CD4-positive, alpha-beta memory T cell (primary cell): ENCODE data around the gene SERPINB6. TPM values are rescaled to one million over a fixed set of nuclear protein-coding genes. Genes with fewer than 3 reads are reported as not detected.
"Not testable (repeated sequence)": the region's sequence is repeated elsewhere in the genome, so short reads cannot be mapped to it uniquely, and the experiment has no call there.

Experiments used
- CTCF ChIA-PET: fragments of 350-600 bp; sonication (Branson Sonifier 250); formaldehyde crosslinking; loops from one replicate; lab custom pipeline; 2021; ENCODE audit warnings: inconsistent platforms; ENCODE audit not compliant: partially characterized antibody; lab: Charles Lee
- POLR2A ChIA-PET: fragments of 350-600 bp; sonication (Branson Sonifier 250); formaldehyde crosslinking; loops from one replicate; lab custom pipeline; 2021; ENCODE audit not compliant: partially characterized antibody; lab: Charles Lee
- DNase-seq, 5 donors: peaks; one replicate each; pipeline versions ENCODE4 v3.0.0 to v3.0.0-alpha.2; 2020 to 2022; ENCODE audit warnings: mixed read lengths in 1 of 5
- H3K27ac ChIP-seq: one replicate; pipeline ENCODE4 v1.7.0; 2013; ENCODE audit warnings: low read depth, low read length
- H3K27me3 ChIP-seq: 2 replicates; pipeline ENCODE4 v1.7.0; 2013; ENCODE audit warnings: mild to moderate bottlenecking, low read length, moderate library complexity; ENCODE audit not compliant: insufficient read depth
- H3K36me3 ChIP-seq: 2 replicates; pipeline ENCODE4 v1.7.0; 2013; ENCODE audit warnings: mild to moderate bottlenecking, low read length, moderate library complexity; ENCODE audit not compliant: insufficient read depth
- H3K4me1 ChIP-seq: 2 replicates; pipeline ENCODE4 v1.7.0; 2013; ENCODE audit warnings: mild to moderate bottlenecking, low read length, moderate library complexity; ENCODE audit not compliant: insufficient read depth
- H3K4me3 ChIP-seq, 2 donors: one replicate each; pipeline ENCODE4 v1.7.0; 2013; ENCODE audit warnings: low read length in 2 of 2, mild to moderate bottlenecking in 1 of 2
- H3K9me3 ChIP-seq, 2 donors: one replicate each; pipeline ENCODE4 v1.7.0; 2013; ENCODE audit warnings: low read length in 2 of 2, control low read depth in 1 of 2; ENCODE audit not compliant: control insufficient read depth in 1 of 2
- H3K27ac Mint-ChIP-seq, 7 donors: one replicate each; pipeline ENCODE4 v1.8.0; 2020 to 2021; ENCODE audit warnings: mixed read lengths in 7 of 7, mild to moderate bottlenecking in 6 of 7, inconsistent platforms in 3 of 7, moderate library complexity in 3 of 7
- H3K27me3 Mint-ChIP-seq, 2 donors: one replicate each; pipeline ENCODE4 v1.8.0; 2020 to 2021; ENCODE audit warnings: mixed read lengths in 2 of 2
- H3K36me3 Mint-ChIP-seq, 2 donors: one replicate each; pipeline ENCODE4 v1.8.0; 2020 to 2021; ENCODE audit warnings: mixed read lengths in 2 of 2, inconsistent platforms in 1 of 2, mild to moderate bottlenecking in 1 of 2
- H3K4me1 Mint-ChIP-seq, 4 donors: one replicate each; pipeline ENCODE4 v1.8.0; 2020 to 2021; ENCODE audit warnings: mixed read lengths in 4 of 4, mild to moderate bottlenecking in 1 of 4
- H3K4me3 Mint-ChIP-seq, 8 donors: one replicate each; pipeline ENCODE4 v1.8.0; 2020 to 2021; ENCODE audit warnings: mixed read lengths in 8 of 8, mild to moderate bottlenecking in 7 of 8, moderate library complexity in 6 of 8, inconsistent platforms in 3 of 8
- H3K9me3 Mint-ChIP-seq, 8 donors: one replicate each; pipeline ENCODE4 v1.8.0; 2020 to 2021; ENCODE audit warnings: mixed read lengths in 8 of 8, mild to moderate bottlenecking in 5 of 8, inconsistent platforms in 3 of 8, moderate library complexity in 1 of 8
- intact Hi-C: fragments of 100-400 bp; cut with micrococcal nuclease; formaldehyde crosslinking; loops from one replicate; pipeline ENCODE4 v1.15.1; 2023
- polyA plus RNA-seq, 2 donors: library from polyadenylated mRNA; unstranded; fragments of 300-500 nt; fragmentation: Illumina TruSeq; gene quantifications; one replicate each; pipeline ENCODE4 v1.2.3, GENCODE V29; 2021
- total RNA-seq, 2 experiments: library from RNA; stranded (reverse); gene quantifications; one replicate each; pipeline ENCODE4 v1.2.3, GENCODE V29; 2021

The SERPINB6 gene
- total and polyA plus RNA-seq, 4 experiments from 2014 or later = 41.2 to 58.0 (median 44.5) TPM

DNA sequence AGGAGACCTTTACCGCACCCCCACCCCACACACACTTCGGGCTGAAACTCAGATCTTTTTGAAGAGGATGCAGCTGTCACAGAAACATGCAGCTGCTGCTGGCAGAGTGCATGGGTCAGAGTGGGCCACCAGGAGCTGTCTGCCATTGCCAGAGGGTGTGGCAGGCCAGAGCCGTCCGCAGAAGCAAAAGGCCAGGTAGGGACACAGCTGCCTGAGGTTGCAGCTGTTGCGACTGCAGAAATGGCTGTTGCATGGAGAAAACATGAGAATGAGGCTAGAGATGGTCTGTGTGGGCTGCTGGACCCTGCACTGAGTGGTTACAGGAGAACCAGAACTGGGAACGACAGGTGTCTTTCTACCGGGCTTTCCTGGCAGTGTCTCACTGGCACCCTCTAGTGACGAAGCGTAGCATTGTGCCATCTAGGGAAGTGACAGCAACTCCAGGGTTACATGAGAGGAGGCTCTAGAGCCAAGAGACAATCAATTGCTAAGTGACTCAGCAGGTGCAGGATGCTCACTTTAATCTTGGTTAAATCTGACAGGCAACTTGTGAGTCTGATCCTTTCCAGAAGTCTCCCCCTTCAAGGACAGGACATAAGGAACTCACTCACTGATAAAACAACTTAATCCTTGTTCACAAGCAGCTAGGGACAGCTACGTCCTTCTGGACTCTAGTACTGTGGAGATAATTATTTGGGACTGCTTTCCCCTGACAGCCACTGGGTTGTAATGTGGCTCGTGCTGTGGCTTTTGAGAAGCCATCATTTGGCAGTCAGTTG lies 39.2 kb downstream of the SERPINB6 start:
- DNase-seq = peak; percentile 79 to 87 (median 81)
- H3K27ac ChIP-seq = no peak overlapping the region
- Mint-ChIP-seq H3K27ac (peak overlapping the region in 4 of 7 donors; percentile 4 to 60 (median 41)), H3K4me1 (peaks cover 18 to 23% (median 22%) of the 10 kb centered on the region in 4 donors), H3K9me3 (peaks cover 0 to 25% (median 15%) of the 10 kb centered on the region in 8 donors), H3K36me3 (peaks cover 2 to 5% of the 10 kb centered on the region in 2 donors), H3K27me3 (no peaks in the 10 kb centered on the region), H3K4me3 (peak overlapping the region in 3 of 8 donors; percentile 33 to 53 (median 41))
- peaks cover 0 to 4% of the 10 kb centered on the region in 2 donors for H3K9me3 ChIP-seq
- no peaks in the 10 kb centered on the region for H3K27me3 ChIP-seq
- intact Hi-C loops = loop anchor here (1.0 to 10.0 kb wide), 7 partner anchors 21 to 194 kb away; partner anchors contain the start of gene WRNIP1
- H3K4me3 ChIP-seq = no peak overlapping the region
- no peaks in the 10 kb centered on the region for H3K36me3 ChIP-seq
- CTCF ChIA-PET = interaction anchor here (0.8 to 8.9 kb wide), 33 partner anchors 8 to 194 kb away, joined by 3 to 186 read pairs (median 5); partner anchors contain the start of gene SERPINB1
- POLR2A ChIA-PET = interaction anchor here (0.6 to 14.1 kb wide), 9 partner anchors 9 to 167 kb away, joined by 3 to 248 read pairs (median 6); partner anchors contain the start of genes SERPINB1 and WRNIP1
- H3K4me1 ChIP-seq = peaks cover 21% of the 10 kb centered on the region

DNA sequence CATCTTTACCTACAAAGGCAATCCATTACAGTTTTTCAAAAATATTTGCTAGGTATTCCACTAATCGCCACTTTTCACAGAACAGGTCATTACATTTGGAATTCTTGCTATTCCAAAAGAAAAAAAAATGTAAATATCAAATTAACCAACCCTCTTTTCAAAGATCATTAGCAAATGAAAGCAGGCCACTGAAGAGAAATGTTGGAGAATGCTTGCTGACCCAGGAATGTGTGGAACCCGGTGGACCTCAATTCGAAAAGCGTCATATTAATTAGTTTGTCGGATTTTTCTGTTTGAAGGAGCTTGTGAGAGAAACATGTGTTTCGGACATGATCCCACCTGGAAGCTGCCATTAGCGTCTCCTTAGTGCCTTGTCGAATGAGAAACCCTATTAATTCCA lies 40.3 kb downstream of the SERPINB6 start:
- Histone ChIP-seq H3K36me3 (no peaks in the 10 kb centered on the region), H3K27me3 (no peaks in the 10 kb centered on the region), H3K9me3 (peaks cover 0 to 4% of the 10 kb centered on the region in 2 donors), H3K27ac (no peak overlapping the region), H3K4me1 (peaks cover 13% of the 10 kb centered on the region), H3K4me3 (no peak overlapping the region)
- intact Hi-C loops = loop anchor here (5.0 to 10.0 kb wide), 2 partner anchors 126 to 166 kb away; partner anchors contain the start of gene WRNIP1
- CTCF ChIA-PET = interaction anchor here (0.8 to 8.9 kb wide), 27 partner anchors 9 to 193 kb away, joined by 3 to 186 read pairs (median 8); partner anchors contain the start of gene SERPINB1
- Mint-ChIP-seq H3K4me1 (peaks cover 8 to 12% (median 11%) of the 10 kb centered on the region in 4 donors), H3K36me3 (peaks cover 0 to 2% of the 10 kb centered on the region in 2 donors), H3K27me3 (no peaks in the 10 kb centered on the region), H3K4me3 (no peak overlapping the region), H3K27ac (no peak overlapping the region), H3K9me3 (peaks cover 0 to 21% (median 7%) of the 10 kb centered on the region in 8 donors)
- POLR2A ChIA-PET = interaction anchor here (0.7 to 14.1 kb wide), 8 partner anchors 10 to 140 kb away, joined by 3 to 248 read pairs (median 8); partner anchors contain the start of gene SERPINB1
- DNase-seq = no peak

DNA sequence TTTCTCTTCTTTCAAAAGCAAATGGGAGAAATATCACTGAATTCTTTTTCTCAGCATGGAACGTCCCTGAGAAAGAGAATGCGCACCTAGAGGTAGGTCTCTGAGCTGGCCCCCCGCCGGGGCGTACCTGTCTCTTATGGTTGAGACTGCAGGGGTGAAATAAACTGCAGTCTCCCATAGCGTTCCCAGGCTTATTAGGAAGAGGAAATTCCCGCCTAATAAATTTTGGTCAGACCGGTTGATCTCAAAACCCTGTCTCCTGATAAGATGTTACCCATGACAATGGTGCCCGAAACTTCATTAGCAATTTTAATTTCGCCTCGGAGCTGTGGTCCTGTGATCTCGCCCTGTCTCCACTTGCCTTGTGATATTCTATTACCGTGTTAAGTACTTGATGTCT lies 43.4 kb downstream of the SERPINB6 start:
- H3K27ac ChIP-seq, H3K36me3 Mint-ChIP-seq, H3K36me3 ChIP-seq, H3K27me3 ChIP-seq, DNase-seq, H3K4me3 ChIP-seq, H3K4me3 Mint-ChIP-seq, H3K27ac Mint-ChIP-seq, H3K27me3 Mint-ChIP-seq, POLR2A ChIA-PET, intact Hi-C loops, H3K9me3 ChIP-seq: not testable (repeated sequence)
- peaks cover 8 to 12% (median 11%) of the 10 kb centered on the region in 4 donors for H3K4me1 Mint-ChIP-seq
- CTCF ChIA-PET = interaction anchor here (1.3 to 2.6 kb wide), 3 partner anchors 9 to 136 kb away, joined by 3 to 12 read pairs (median 5); no protein-coding TSS in a partner anchor
- peaks cover 0 to 21% (median 7%) of the 10 kb centered on the region in 8 donors for H3K9me3 Mint-ChIP-seq
- H3K4me1 ChIP-seq = peaks cover 16% of the 10 kb centered on the region

DNA sequence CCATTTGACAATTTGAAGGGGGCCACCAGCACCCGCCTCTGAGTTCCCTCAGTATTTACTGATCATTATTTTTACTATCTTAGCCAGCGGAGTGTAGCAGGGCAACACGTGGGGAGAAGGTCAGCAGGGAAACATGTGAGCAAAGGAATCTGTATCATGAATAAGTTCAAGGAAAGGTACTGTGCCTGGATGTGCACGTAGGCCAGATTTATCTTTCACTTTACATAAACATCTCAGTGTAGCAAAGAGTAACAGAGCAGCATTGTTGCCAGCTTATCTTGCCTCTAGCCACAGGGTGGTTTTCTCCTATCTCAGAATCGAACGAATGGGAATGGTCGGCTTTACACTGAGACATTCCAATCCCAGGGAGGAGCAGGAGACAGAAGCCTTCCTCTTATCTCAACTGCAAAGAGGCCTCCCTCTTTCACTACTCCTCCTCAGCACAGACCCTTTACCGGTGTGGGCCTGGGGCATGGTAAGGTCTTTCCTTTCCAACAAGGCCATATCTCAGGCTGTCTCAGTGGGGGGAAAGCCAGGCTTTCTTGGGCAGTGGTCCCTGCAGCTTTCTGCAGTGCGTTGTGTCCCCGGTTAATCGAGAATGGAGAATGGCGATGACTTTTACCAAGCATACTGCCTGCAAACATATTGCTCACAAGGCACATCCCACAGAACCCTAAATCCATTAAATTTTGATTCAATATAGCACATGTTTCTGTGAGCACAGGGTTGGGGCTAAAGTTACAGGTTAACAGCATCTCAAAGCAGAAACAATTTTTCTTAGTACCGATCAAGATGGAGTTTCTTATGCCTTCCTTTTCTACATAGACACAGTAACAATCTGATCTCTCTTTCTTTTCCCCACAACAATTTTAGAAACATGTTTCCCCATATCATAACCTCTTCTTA lies 45.3 kb downstream of the SERPINB6 start:
- peaks cover 0 to 21% (median 7%) of the 10 kb centered on the region in 8 donors for H3K9me3 Mint-ChIP-seq
- H3K9me3 ChIP-seq, H3K4me1 Mint-ChIP-seq, H3K27me3 ChIP-seq, DNase-seq, intact Hi-C loops, H3K4me3 ChIP-seq, H3K27ac ChIP-seq, H3K4me1 ChIP-seq, H3K36me3 ChIP-seq, H3K27ac Mint-ChIP-seq, H3K27me3 Mint-ChIP-seq, H3K4me3 Mint-ChIP-seq, H3K36me3 Mint-ChIP-seq: not testable (repeated sequence)
- CTCF ChIA-PET = interaction anchor here (1.0 to 2.6 kb wide), 3 partner anchors 9 to 79 kb away, joined by 3 to 12 read pairs (median 5); no protein-coding TSS in a partner anchor
- POLR2A ChIA-PET = interaction anchor here (0.6 to 1.1 kb wide), 2 partner anchors 80 kb away, joined by 3 to 4 read pairs; no protein-coding TSS in a partner anchor

DNA sequence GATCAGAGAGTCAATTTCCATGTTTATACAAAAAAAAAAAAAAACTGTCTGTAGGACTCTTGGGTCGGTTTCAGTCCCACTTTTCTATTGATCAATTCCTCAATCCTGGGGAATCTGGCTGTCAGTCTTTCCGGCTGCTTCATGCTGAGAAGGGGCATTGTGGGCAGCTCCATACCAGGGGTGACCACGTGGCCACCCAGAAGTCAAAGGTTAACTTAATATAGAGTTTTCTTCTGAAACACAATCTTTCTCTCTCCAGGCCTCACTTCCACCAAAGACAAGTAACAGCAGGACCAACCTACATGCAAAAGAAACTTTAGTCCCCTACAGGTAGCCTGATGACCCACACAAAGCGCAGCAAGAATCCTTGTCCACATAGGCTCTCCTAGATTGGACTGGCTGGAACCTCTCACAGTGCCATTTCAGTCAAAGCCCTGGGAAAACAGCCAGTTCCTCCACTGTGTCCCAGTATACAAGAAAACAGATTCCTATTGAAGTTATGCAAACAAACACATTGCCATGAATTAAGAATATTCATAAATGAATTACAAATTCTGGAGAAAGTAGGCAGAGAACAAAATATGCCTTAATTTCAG lies 49.7 kb downstream of the SERPINB6 start:
- no peak overlapping the region for H3K4me3 Mint-ChIP-seq
- Histone ChIP-seq H3K4me3 (no peak overlapping the region), H3K9me3 (no peaks in the 10 kb centered on the region), H3K27me3 (no peaks in the 10 kb centered on the region), H3K4me1 (peaks cover 16% of the 10 kb centered on the region), H3K36me3 (no peaks in the 10 kb centered on the region), H3K27ac (no peak overlapping the region)
- H3K36me3 Mint-ChIP-seq = no peaks in the 10 kb centered on the region
- ChIA-PET POLR2A (no interaction called here), CTCF (interaction anchor here (1.2 to 2.3 kb wide), 7 partner anchors 8 to 80 kb away, joined by 3 to 10 read pairs (median 6); partner anchors contain the start of gene SERPINB1)
- peaks cover 2% of the 10 kb centered on the region in 2 donors for H3K27me3 Mint-ChIP-seq
- DNase-seq = no peak
- no peak overlapping the region for H3K27ac Mint-ChIP-seq
- H3K9me3 Mint-ChIP-seq = peaks cover 0 to 4% (median 0%) of the 10 kb centered on the region in 8 donors
- peaks cover 9 to 12% (median 9%) of the 10 kb centered on the region in 4 donors for H3K4me1 Mint-ChIP-seq
- intact Hi-C loops = no loop called here

DNA sequence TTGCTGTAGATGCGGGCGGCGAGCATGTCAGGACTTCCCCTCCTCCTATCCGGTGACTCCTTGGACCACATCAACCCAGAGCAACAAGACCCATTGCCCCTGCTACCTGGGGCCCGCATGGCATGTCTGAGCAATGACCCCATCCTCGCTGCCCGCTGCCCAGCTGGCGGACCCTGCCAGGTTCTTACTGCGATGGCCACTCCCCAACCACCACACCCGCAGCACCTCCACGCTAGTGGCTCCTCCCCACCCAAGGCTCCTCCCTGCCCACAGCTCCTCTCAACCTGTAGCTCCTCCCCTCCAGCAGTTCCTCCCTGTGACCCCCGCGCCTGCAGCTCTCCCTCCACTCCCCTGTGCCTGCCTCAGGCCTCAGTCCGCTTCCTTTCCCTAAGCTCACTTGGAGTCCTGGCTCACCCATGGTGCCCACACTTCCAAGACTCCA lies 50.7 kb downstream of the SERPINB6 start:
- no peak overlapping the region for H3K27ac Mint-ChIP-seq
- no peak overlapping the region for H3K4me3 Mint-ChIP-seq
- intact Hi-C loops = no loop called here
- H3K27ac ChIP-seq = no peak overlapping the region
- no peaks in the 10 kb centered on the region for H3K9me3 ChIP-seq
- DNase-seq = no peak
- H3K36me3 ChIP-seq = no peaks in the 10 kb centered on the region
- H3K4me1 ChIP-seq = peaks cover 16% of the 10 kb centered on the region
- H3K27me3 ChIP-seq = no peaks in the 10 kb centered on the region
- H3K36me3 Mint-ChIP-seq = no peaks in the 10 kb centered on the region
- peaks cover 9 to 12% (median 9%) of the 10 kb centered on the region in 4 donors for H3K4me1 Mint-ChIP-seq
- CTCF ChIA-PET = interaction anchor here (0.9 to 2.2 kb wide), 7 partner anchors 9 to 79 kb away, joined by 3 to 9 read pairs (median 6); partner anchors contain the start of gene SERPINB1
- peaks cover 0 to 2% (median 0%) of the 10 kb centered on the region in 8 donors for H3K9me3 Mint-ChIP-seq
- POLR2A ChIA-PET = interaction anchor here (0.6 kb wide), 1 partner anchor 17 kb away, joined by 3 read pairs; no protein-coding TSS in a partner anchor
- H3K27me3 Mint-ChIP-seq = peaks cover 2% of the 10 kb centered on the region in 2 donors
- no peak overlapping the region for H3K4me3 ChIP-seq
